Suppressor macrophage treated with lipopolysaccharide for 1 hour (primary cell): Measurements from ENCODE around the gene MYO10.
A peak's percentile ranks its signal among the peaks of the same experiment; 100 is the strongest.
"Not testable (repeated sequence)": the region's sequence is repeated elsewhere in the genome, so short reads cannot be mapped to it uniquely, and the experiment has no call there.

Experiments used
- DNase-seq, 3 donors: peaks; one replicate each; pipeline ENCODE4 v3.0.0-alpha.2; 2020 to 2022

Gene MYO10

GRCh38 chr5:16665601-16666000 is 270.5 kb downstream of the MYO10 start:
- DNase-seq = no peak

GRCh38 chr5:16664368-16664767 is 271.7 kb downstream of the MYO10 start:
- no peak for DNase-seq

- DNase-seq = no peak
Observed at GRCh38 chr5:16663840-16664239, 272.2 kb downstream of the MYO10 start.

- no peak for DNase-seq
Observed at GRCh38 chr5:16661713-16662112, 274.4 kb downstream of the MYO10 start.

GRCh38 chr5:16660982-16661381 is 275.1 kb downstream of the MYO10 start:
- DNase-seq = no peak

GRCh38 chr5:16659536-16659935 is 276.6 kb downstream of the MYO10 start:
- DNase-seq = no peak

- peak; percentile 22 to 63 (median 26) for DNase-seq
Observed at GRCh38 chr5:16656561-16657191, 279.4 kb downstream of the MYO10 start.

- DNase-seq = peak; percentile 32 to 63 (median 34)
Observed at GRCh38 chr5:16654647-16655334, 281.3 kb downstream of the MYO10 start.

- DNase-seq = not testable (repeated sequence)
Observed at GRCh38 chr5:16648739-16649138, 287.3 kb downstream of the MYO10 start.

GRCh38 chr5:16644301-16644889 is 291.7 kb downstream of the MYO10 start:
- no peak for DNase-seq

GRCh38 chr5:16642867-16643266 is 293.2 kb downstream of the MYO10 start:
- DNase-seq = no peak

- no peak for DNase-seq
Observed at GRCh38 chr5:16639206-16639605, 296.9 kb downstream of the MYO10 start.

GRCh38 chr5:16628376-16628775 is 307.7 kb downstream of the MYO10 start:
- no peak for DNase-seq

GRCh38 chr5:16626696-16627264 is 309.3 kb downstream of the MYO10 start:
- DNase-seq = peak; percentile 71 to 86 (median 78)

- peak; percentile 78 to 93 (median 89) for DNase-seq
Observed at GRCh38 chr5:16625096-16625495, 311.0 kb downstream of the MYO10 start.

- DNase-seq = no peak
Observed at GRCh38 chr5:16619136-16619535, 317.0 kb downstream of the MYO10 start.

- no peak for DNase-seq
Observed at GRCh38 chr5:16618138-16618897, 317.8 kb downstream of the MYO10 start.

- DNase-seq = no peak
Observed at GRCh38 chr5:16617274-16617968, 318.7 kb downstream of the MYO10 start.

- peak; percentile 64 to 88 (median 72) for DNase-seq
Observed at GRCh38 chr5:16616536-16617273, 319.4 kb downstream of the MYO10 start, which contains the start of gene RETREG1. Gene RETREG1, minus strand, starts transcription at chr5:16616997. Its CDS starts 26 bp downstream, at chr5:16616971.

- no peak for DNase-seq
Observed at GRCh38 chr5:16615741-16616535, 320.1 kb downstream of the MYO10 start.

- DNase-seq = no peak
Observed at GRCh38 chr5:16612007-16612406, 324.1 kb downstream of the MYO10 start.
